HUES48 (cell line): ENCODE results near the gene PTCHD1.

Experiments
- H3K27ac ChIP-seq: one replicate; pipeline ENCODE4 v1.7.0; 2013; ENCODE audit warnings: low read depth, low read length, inconsistent platforms
- H3K27me3 ChIP-seq: 2 replicates; pipeline ENCODE4 v1.6.1; 2013; ENCODE audit warnings: mild to moderate bottlenecking, low read length; ENCODE audit not compliant: control insufficient read depth, insufficient read depth
- H3K36me3 ChIP-seq: 2 replicates; pipeline ENCODE4 v1.6.1; 2013; ENCODE audit warnings: low read length; ENCODE audit not compliant: control insufficient read depth, insufficient read depth
- H3K4me1 ChIP-seq: 2 replicates; pipeline ENCODE4 v1.6.1; 2013; ENCODE audit warnings: mild to moderate bottlenecking, low read length; ENCODE audit not compliant: control insufficient read depth, insufficient read depth
- H3K4me3 ChIP-seq: 2 replicates; pipeline ENCODE4 v1.5.1; 2013; ENCODE audit warnings: mild to moderate bottlenecking, low read depth, low read length
- H3K9ac ChIP-seq: 2 replicates; pipeline ENCODE4 v1.6.1; 2013; ENCODE audit warnings: mild to moderate bottlenecking, low read depth, low read length, moderate library complexity
- H3K9me3 ChIP-seq: 2 replicates; pipeline ENCODE4 v1.6.1; 2013; ENCODE audit warnings: low read length; ENCODE audit not compliant: control insufficient read depth, insufficient read depth

Gene PTCHD1

GRCh38 chrX:23331701-23332100 is 2.9 kb upstream of the PTCHD1 start:
- H3K27me3 ChIP-seq: peaks cover 56% of the 10 kb centered on the region
- H3K27ac ChIP-seq: no peak overlapping the region
- H3K4me1 ChIP-seq: peaks cover 9% of the 10 kb centered on the region; the same call in 1 of the 2 replicates
- no peaks in the 10 kb centered on the region for H3K9me3 ChIP-seq
- peak overlapping the region; percentile 73 for H3K4me3 ChIP-seq
- H3K9ac ChIP-seq: no peak overlapping the region
- H3K36me3 ChIP-seq: no peaks in the 10 kb centered on the region

GRCh38 chrX:23332101-23332887 is 2.4 kb upstream of the PTCHD1 start:
- H3K27me3 ChIP-seq: peaks cover 61% of the 10 kb centered on the region
- H3K4me1 ChIP-seq: peaks cover 9% of the 10 kb centered on the region; the same call in 1 of the 2 replicates
- no peaks in the 10 kb centered on the region for H3K9me3 ChIP-seq
- H3K36me3 ChIP-seq: no peaks in the 10 kb centered on the region
- no peak overlapping the region for H3K27ac ChIP-seq
- H3K4me3 ChIP-seq: peak overlapping the region; percentile 73
- H3K9ac ChIP-seq: no peak overlapping the region

GRCh38 chrX:23332888-23333821 is 1.5 kb upstream of the PTCHD1 start:
- H3K27me3 ChIP-seq: peaks cover 66% of the 10 kb centered on the region
- H3K4me3 ChIP-seq: peak overlapping the region; percentile 73
- no peak overlapping the region for H3K27ac ChIP-seq
- peak overlapping the region; percentile 45; the same call in 1 of the 2 replicates for H3K9ac ChIP-seq
- no peaks in the 10 kb centered on the region; the same call in 1 of the 2 replicates for H3K36me3 ChIP-seq
- H3K9me3 ChIP-seq: no peaks in the 10 kb centered on the region
- H3K4me1 ChIP-seq: peaks cover 17% of the 10 kb centered on the region

GRCh38 chrX:23333842-23334520 is 668 bp upstream of the PTCHD1 start:
- Histone ChIP-seq H3K4me1 (peaks cover 19% of the 10 kb centered on the region), H3K36me3 (no peaks in the 10 kb centered on the region; the same call in 1 of the 2 replicates), H3K4me3 (peak overlapping the region; percentile 73), H3K27me3 (peaks cover 66% of the 10 kb centered on the region), H3K9ac (peak overlapping the region; percentile 34; the same call in 1 of the 2 replicates), H3K27ac (no peak overlapping the region), H3K9me3 (no peaks in the 10 kb centered on the region)

- peaks cover 66% of the 10 kb centered on the region for H3K27me3 ChIP-seq
- no peak overlapping the region for H3K27ac ChIP-seq
- no peaks in the 10 kb centered on the region for H3K9me3 ChIP-seq
- peak overlapping the region; percentile 73 for H3K4me3 ChIP-seq
- no peak overlapping the region for H3K9ac ChIP-seq
- peaks cover 1% of the 10 kb centered on the region; the same call in 1 of the 2 replicates for H3K36me3 ChIP-seq
- H3K4me1 ChIP-seq: peaks cover 19% of the 10 kb centered on the region
These were observed 165 bp upstream of the PTCHD1 start for GRCh38 chrX:23334521-23334847.

- peaks cover 36% of the 10 kb centered on the region for H3K27me3 ChIP-seq
- no peaks in the 10 kb centered on the region for H3K9me3 ChIP-seq
- peaks cover 25% of the 10 kb centered on the region for H3K4me1 ChIP-seq
- H3K4me3 ChIP-seq: no peak overlapping the region
- no peak overlapping the region for H3K9ac ChIP-seq
- peaks cover 11% of the 10 kb centered on the region; the same call in 1 of the 2 replicates for H3K36me3 ChIP-seq
- no peak overlapping the region for H3K27ac ChIP-seq
These were observed 3.7 kb downstream of the PTCHD1 start for GRCh38 chrX:23338334-23338733.

- H3K4me1 ChIP-seq: peaks cover 32% of the 10 kb centered on the region
- H3K9ac ChIP-seq: no peak overlapping the region
- H3K27me3 ChIP-seq: peaks cover 15% of the 10 kb centered on the region
- no peak overlapping the region for H3K4me3 ChIP-seq
- no peak overlapping the region for H3K27ac ChIP-seq
- H3K9me3 ChIP-seq: no peaks in the 10 kb centered on the region
- H3K36me3 ChIP-seq: peaks cover 11% of the 10 kb centered on the region; the same call in 1 of the 2 replicates
These were observed 6.8 kb downstream of the PTCHD1 start for GRCh38 chrX:23341452-23341851.

GRCh38 chrX:23344238-23344903 is 9.7 kb downstream of the PTCHD1 start:
- H3K27ac ChIP-seq: peak overlapping the region; percentile 0
- no peak overlapping the region for H3K9ac ChIP-seq
- H3K36me3 ChIP-seq: peaks cover 11% of the 10 kb centered on the region; the same call in 1 of the 2 replicates
- H3K27me3 ChIP-seq: peaks cover 3% of the 10 kb centered on the region; the same call in 1 of the 2 replicates
- no peaks in the 10 kb centered on the region for H3K9me3 ChIP-seq
- peaks cover 21% of the 10 kb centered on the region for H3K4me1 ChIP-seq
- H3K4me3 ChIP-seq: no peak overlapping the region

GRCh38 chrX:23344904-23345271 is 10.2 kb downstream of the PTCHD1 start:
- H3K9ac ChIP-seq: no peak overlapping the region
- peaks cover 3% of the 10 kb centered on the region; the same call in 1 of the 2 replicates for H3K27me3 ChIP-seq
- no peak overlapping the region for H3K4me3 ChIP-seq
- peaks cover 21% of the 10 kb centered on the region for H3K4me1 ChIP-seq
- peaks cover 6% of the 10 kb centered on the region; the same call in 1 of the 2 replicates for H3K36me3 ChIP-seq
- H3K9me3 ChIP-seq: no peaks in the 10 kb centered on the region
- peak overlapping the region; percentile 0 for H3K27ac ChIP-seq

GRCh38 chrX:23356189-23356588 is 21.5 kb downstream of the PTCHD1 start:
- H3K27me3 ChIP-seq: no peaks in the 10 kb centered on the region
- H3K4me1 ChIP-seq: no peaks in the 10 kb centered on the region
- no peak overlapping the region for H3K4me3 ChIP-seq
- H3K9ac ChIP-seq: no peak overlapping the region
- H3K27ac ChIP-seq: no peak overlapping the region
- H3K36me3 ChIP-seq: no peaks in the 10 kb centered on the region
- no peaks in the 10 kb centered on the region for H3K9me3 ChIP-seq
